ENCODE results near the gene ANKRA2.

The ANKRA2 gene

GRCh38 chr5:73522989-73523388 is 42.5 kb downstream of the ANKRA2 start:
- no peaks in the 10 kb centered on the region for H3F3A ChIP-seq (ENCODE audit: low read depth)
- H3K27me3 ChIP-seq (ENCODE audit: insufficient read depth, low read length, poor library complexity, severe bottlenecking), result no peaks in the 10 kb centered on the region
- H3K9me3 ChIP-seq (ENCODE audit: insufficient read depth, low read depth, low read length), result no peaks in the 10 kb centered on the region
- H3K4me2 ChIP-seq (ENCODE audit: low read depth, low read length, poor library complexity, severe bottlenecking), result no peak overlapping the region
- H3K4me1 ChIP-seq (ENCODE audit: insufficient read depth, low read length, poor library complexity, severe bottlenecking), result no peaks in the 10 kb centered on the region
- TF ChIP-seq EZH2phosphoT487 (IDR thresholded peaks at IDR 0.05; ENCODE audit: borderline replicate concordance), result no peak
- TF ChIP-seq, protein P1, sequence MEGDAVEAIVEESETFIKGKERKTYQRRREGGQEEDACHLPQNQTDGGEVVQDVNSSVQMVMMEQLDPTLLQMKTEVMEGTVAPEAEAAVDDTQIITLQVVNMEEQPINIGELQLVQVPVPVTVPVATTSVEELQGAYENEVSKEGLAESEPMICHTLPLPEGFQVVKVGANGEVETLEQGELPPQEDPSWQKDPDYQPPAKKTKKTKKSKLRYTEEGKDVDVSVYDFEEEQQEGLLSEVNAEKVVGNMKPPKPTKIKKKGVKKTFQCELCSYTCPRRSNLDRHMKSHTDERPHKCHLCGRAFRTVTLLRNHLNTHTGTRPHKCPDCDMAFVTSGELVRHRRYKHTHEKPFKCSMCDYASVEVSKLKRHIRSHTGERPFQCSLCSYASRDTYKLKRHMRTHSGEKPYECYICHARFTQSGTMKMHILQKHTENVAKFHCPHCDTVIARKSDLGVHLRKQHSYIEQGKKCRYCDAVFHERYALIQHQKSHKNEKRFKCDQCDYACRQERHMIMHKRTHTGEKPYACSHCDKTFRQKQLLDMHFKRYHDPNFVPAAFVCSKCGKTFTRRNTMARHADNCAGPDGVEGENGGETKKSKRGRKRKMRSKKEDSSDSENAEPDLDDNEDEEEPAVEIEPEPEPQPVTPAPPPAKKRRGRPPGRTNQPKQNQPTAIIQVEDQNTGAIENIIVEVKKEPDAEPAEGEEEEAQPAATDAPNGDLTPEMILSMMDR (conservative IDR thresholded peaks at IDR 0.05; ENCODE audit: low read length), result no peak
- H3K9ac ChIP-seq (ENCODE audit: low read depth, low read length, poor library complexity, severe bottlenecking), result no peak overlapping the region
- no peaks in the 10 kb centered on the region for H4K20me1 ChIP-seq (ENCODE audit: insufficient read depth, low read length, poor library complexity, severe bottlenecking)
- no peaks in the 10 kb centered on the region for H3K9me2 ChIP-seq (replicated peaks; ENCODE audit: low read depth, low read length)
- H3K36me3 ChIP-seq (ENCODE audit: insufficient read depth, low read length), result no peaks in the 10 kb centered on the region
- no peak overlapping the region for H3K4me3 ChIP-seq (ENCODE audit: low read length, poor library complexity, severe bottlenecking)
- H2AFZ ChIP-seq (ENCODE audit: low read length), result no peak overlapping the region
- H3K79me2 ChIP-seq (ENCODE audit: insufficient read depth, low read length), result no peaks in the 10 kb centered on the region

DNA sequence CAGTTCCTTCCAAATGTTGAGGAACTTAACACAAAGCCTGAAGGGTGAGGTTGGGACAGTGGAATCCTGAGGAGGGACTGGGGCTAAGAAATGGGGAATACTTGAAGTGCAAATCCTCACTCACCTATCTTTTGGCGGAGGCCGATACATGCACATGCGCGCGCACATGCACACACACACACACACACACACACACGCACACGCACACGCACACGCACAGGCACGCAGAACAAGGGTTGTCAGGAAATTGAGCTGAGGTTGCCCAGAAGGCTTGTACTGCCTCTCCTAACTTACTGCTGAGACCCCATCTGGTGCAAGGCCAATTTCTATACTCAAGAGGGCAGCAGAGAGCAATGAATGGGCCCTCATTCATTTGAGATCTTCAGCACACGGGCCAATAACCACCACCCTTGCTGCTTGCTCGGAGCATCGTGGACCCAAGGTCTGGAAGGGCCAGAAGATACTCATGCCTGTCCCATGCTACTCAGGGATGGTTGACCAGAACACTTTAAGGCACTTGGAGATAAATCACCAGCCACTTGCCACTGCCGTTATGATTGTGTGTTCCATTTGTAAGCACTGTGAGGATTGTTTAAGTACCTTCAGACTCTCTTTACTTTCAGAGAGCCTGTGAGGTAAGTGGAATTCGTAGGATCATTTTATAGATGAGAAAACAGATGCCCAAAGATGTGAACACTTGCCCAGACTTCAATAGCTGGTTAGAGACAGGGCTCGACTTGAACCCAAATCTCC is 45.7 kb downstream of the ANKRA2 start:
- Histone ChIP-seq H3K9me3 (ENCODE audit: insufficient read depth, low read depth, low read length) (no peaks in the 10 kb centered on the region), H3K27me3 (ENCODE audit: insufficient read depth, low read length, poor library complexity, severe bottlenecking) (no peaks in the 10 kb centered on the region), H3K9me2 (replicated peaks; ENCODE audit: low read depth, low read length) (no peaks in the 10 kb centered on the region), H3K36me3 (ENCODE audit: insufficient read depth, low read length) (no peaks in the 10 kb centered on the region), H4K20me1 (ENCODE audit: insufficient read depth, low read length, poor library complexity, severe bottlenecking) (no peaks in the 10 kb centered on the region), H3F3A (ENCODE audit: low read depth) (no peaks in the 10 kb centered on the region), H3K4me2 (ENCODE audit: low read depth, low read length, poor library complexity, severe bottlenecking) (no peak overlapping the region), H3K79me2 (ENCODE audit: insufficient read depth, low read length) (no peaks in the 10 kb centered on the region), H3K4me3 (ENCODE audit: low read length, poor library complexity, severe bottlenecking) (no peak overlapping the region), H2AFZ (ENCODE audit: low read length) (peak overlapping the region; percentile 26), H3K4me1 (ENCODE audit: insufficient read depth, low read length, poor library complexity, severe bottlenecking) (no peaks in the 10 kb centered on the region), H3K9ac (ENCODE audit: low read depth, low read length, poor library complexity, severe bottlenecking) (no peak overlapping the region)
- no peak for TF ChIP-seq EZH2phosphoT487 (IDR thresholded peaks at IDR 0.05; ENCODE audit: borderline replicate concordance)
- TF ChIP-seq, protein P1 (conservative IDR thresholded peaks at IDR 0.05; ENCODE audit: low read length), result peak; percentile 80

DNA sequence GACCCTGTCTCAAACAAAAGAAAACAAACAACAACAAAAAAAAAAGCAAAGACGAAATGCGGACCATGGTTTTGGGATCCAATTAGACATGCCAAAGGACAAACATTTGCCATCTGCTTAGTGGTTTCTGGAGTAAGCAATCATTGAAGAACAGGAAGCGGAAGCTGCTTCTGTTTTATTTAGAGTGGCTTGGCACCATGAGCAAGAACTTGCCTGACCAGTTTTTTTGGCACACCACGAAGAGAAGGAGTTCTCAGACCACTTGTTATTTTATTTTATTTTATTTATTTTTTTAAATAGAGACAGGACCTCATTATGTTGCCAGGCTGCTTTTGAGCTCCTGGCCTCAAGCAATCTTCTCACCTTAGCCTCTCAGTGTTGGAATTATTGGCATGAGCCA is 50.2 kb downstream of the ANKRA2 start:
- Histone ChIP-seq H3K9me3 (ENCODE audit: insufficient read depth, low read depth, low read length) (no peaks in the 10 kb centered on the region), H3K9ac (ENCODE audit: low read depth, low read length, poor library complexity, severe bottlenecking) (no peak overlapping the region), H3K9me2 (replicated peaks; ENCODE audit: low read depth, low read length) (no peaks in the 10 kb centered on the region), H3K27me3 (ENCODE audit: insufficient read depth, low read length, poor library complexity, severe bottlenecking) (no peaks in the 10 kb centered on the region), H2AFZ (ENCODE audit: low read length) (no peak overlapping the region), H3K36me3 (ENCODE audit: insufficient read depth, low read length) (no peaks in the 10 kb centered on the region), H3K4me2 (ENCODE audit: low read depth, low read length, poor library complexity, severe bottlenecking) (no peak overlapping the region), H4K20me1 (ENCODE audit: insufficient read depth, low read length, poor library complexity, severe bottlenecking) (no peaks in the 10 kb centered on the region), H3K79me2 (ENCODE audit: insufficient read depth, low read length) (no peaks in the 10 kb centered on the region), H3K4me1 (ENCODE audit: insufficient read depth, low read length, poor library complexity, severe bottlenecking) (no peaks in the 10 kb centered on the region), H3K4me3 (ENCODE audit: low read length, poor library complexity, severe bottlenecking) (no peak overlapping the region), H3F3A (ENCODE audit: low read depth) (no peaks in the 10 kb centered on the region)
- TF ChIP-seq, protein P1 (conservative IDR thresholded peaks at IDR 0.05; ENCODE audit: low read length), result no peak
- no peak for TF ChIP-seq EZH2phosphoT487 (IDR thresholded peaks at IDR 0.05; ENCODE audit: borderline replicate concordance)

Measured in Loucy (cell line).